HG02973 (cell line): Measurements from ENCODE around the gene KMT2B.

Experiments
- ATAC-seq: cut with Tn5 transposase; IDR thresholded peaks from one replicate; pipeline ENCODE4 v1.9.1; 2021; ENCODE audit warnings: moderate library complexity; ENCODE audit not compliant: unreplicated experiment

The KMT2B gene

GRCh38 chr19:35725216-35725861, 7.5 kb downstream of the KMT2B start:
- no peak for ATAC-seq

- ATAC-seq, result no peak
Observed at GRCh38 chr19:35727053-35727955, 9.5 kb downstream of the KMT2B start.

GRCh38 chr19:35727956-35728706, 10.3 kb downstream of the KMT2B start:
- ATAC-seq, result no peak

- ATAC-seq, result no peak
Observed at GRCh38 chr19:35729021-35729420, 11.2 kb downstream of the KMT2B start.

GRCh38 chr19:35729763-35730162, 12.0 kb downstream of the KMT2B start:
- no peak for ATAC-seq

- ATAC-seq, result no peak
Observed at GRCh38 chr19:35730326-35730725, 12.5 kb downstream of the KMT2B start.

GRCh38 chr19:35731353-35731752, 13.6 kb downstream of the KMT2B start:
- ATAC-seq, result no peak

- no peak for ATAC-seq
Observed at GRCh38 chr19:35731779-35732405, 14.1 kb downstream of the KMT2B start.

GRCh38 chr19:35732540-35733179, 14.9 kb downstream of the KMT2B start:
- no peak for ATAC-seq

GRCh38 chr19:35733180-35734125, 15.7 kb downstream of the KMT2B start:
- no peak for ATAC-seq

- ATAC-seq, result no peak
Observed at GRCh38 chr19:35734273-35734672, 16.5 kb downstream of the KMT2B start.

GRCh38 chr19:35734889-35735288, 17.1 kb downstream of the KMT2B start:
- no peak for ATAC-seq

GRCh38 chr19:35736913-35737886, 19.4 kb downstream of the KMT2B start:
- no peak for ATAC-seq

- no peak for ATAC-seq
Observed at GRCh38 chr19:35738021-35738886, 20.5 kb downstream of the KMT2B start.

- no peak for ATAC-seq
Observed at GRCh38 chr19:35738887-35739229, 21.1 kb downstream of the KMT2B start.

GRCh38 chr19:35739275-35740107, 21.7 kb downstream of the KMT2B start:
- no peak for ATAC-seq

GRCh38 chr19:35740108-35740422, 22.3 kb downstream of the KMT2B start:
- peak; percentile 12 for ATAC-seq
